ENCODE measurements around the gene PLEK.

PLEK gene

DNA sequence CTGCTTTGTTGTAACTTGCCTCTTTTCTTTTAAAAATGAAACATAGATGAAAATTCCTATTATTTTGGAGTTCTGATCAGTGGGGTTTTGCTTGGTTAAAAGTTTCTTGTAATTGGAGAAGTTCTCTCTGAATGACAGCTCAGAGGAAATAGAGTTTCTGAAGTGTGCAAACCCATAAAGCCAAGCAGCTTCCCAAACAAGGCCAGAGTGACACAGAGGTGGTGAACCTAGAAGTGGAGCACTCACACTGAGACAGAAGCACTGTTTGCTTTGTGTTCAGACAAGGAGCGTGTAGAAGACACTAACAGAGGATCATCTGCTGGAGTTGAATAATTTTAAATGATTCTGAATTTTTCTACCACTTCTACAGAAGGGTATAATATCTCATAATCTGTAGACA is 52.8 kb downstream of the PLEK start:
- DNase-seq (ENCODE audit: extremely low read depth, low read depth) = no peak
- no peak overlapping the region for H3K4me3 ChIP-seq (replicated peaks; ENCODE audit: low read depth, low read length)
- TF ChIP-seq, protein P1, sequence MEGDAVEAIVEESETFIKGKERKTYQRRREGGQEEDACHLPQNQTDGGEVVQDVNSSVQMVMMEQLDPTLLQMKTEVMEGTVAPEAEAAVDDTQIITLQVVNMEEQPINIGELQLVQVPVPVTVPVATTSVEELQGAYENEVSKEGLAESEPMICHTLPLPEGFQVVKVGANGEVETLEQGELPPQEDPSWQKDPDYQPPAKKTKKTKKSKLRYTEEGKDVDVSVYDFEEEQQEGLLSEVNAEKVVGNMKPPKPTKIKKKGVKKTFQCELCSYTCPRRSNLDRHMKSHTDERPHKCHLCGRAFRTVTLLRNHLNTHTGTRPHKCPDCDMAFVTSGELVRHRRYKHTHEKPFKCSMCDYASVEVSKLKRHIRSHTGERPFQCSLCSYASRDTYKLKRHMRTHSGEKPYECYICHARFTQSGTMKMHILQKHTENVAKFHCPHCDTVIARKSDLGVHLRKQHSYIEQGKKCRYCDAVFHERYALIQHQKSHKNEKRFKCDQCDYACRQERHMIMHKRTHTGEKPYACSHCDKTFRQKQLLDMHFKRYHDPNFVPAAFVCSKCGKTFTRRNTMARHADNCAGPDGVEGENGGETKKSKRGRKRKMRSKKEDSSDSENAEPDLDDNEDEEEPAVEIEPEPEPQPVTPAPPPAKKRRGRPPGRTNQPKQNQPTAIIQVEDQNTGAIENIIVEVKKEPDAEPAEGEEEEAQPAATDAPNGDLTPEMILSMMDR (IDR thresholded peaks at IDR 0.05; ENCODE audit: low read depth, low read length, missing control alignments) = no peak

DNA sequence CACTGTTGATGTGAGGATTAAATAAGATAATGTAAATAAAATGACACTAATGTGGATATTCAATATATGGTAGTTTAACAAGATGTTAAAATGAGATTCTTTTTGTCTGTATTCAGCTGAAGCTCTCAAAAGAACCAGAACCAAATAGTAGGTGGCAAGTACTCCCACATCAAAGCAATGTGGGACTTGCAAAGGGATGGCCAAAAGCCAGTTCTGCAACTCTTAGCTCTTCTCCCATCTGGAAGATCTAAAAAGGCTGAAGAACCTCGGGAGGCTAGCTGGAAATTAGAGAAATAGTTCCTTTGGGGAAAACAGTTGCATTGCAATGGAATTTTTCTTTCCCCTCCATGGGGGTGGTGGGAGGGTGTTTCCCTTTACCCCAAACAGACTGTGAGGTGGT is 53.3 kb downstream of the PLEK start:
- TF ChIP-seq, protein P1 (IDR thresholded peaks at IDR 0.05; ENCODE audit: low read depth, low read length, missing control alignments) = no peak
- no peak for DNase-seq (ENCODE audit: extremely low read depth, low read depth)
- no peak overlapping the region for H3K4me3 ChIP-seq (replicated peaks; ENCODE audit: low read depth, low read length)

GRCh38 chr2:68418855-68419254 is 53.8 kb downstream of the PLEK start:
- TF ChIP-seq, protein P1 (IDR thresholded peaks at IDR 0.05; ENCODE audit: low read depth, low read length, missing control alignments) = no peak
- no peak overlapping the region for H3K4me3 ChIP-seq (replicated peaks; ENCODE audit: low read depth, low read length)
- DNase-seq (ENCODE audit: extremely low read depth, low read depth) = no peak

DNA sequence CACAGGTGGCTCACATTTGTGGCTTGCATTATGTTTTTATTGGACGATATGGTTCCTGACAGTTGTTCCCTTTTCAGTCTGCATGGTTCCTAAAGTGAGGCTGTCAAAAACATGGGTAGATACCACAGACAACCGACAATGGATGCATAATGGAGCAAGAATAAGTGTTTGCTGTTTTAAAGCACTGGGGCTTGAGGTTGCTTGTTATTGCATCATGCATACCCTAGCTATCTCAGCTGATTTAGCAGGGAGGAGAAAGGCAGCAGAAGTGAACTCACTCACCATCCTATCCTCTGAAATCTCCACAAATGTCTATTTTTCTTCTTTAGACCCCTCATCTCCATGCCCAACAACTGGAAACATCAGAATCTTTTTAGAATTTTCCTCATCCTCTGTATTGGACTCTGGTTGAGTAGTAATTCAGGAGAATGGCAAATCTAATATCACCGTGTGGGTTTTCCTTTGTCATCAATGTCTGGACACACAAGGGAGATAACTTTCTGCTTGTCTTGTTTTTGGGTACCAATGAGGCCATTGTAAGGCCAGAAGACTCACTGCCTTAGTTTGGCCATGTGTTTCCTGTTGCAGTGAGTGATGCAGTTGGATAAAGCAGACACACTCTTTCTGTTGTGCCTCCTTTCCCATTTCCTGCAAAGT is 55.3 kb downstream of the PLEK start:
- no peak overlapping the region for H3K4me3 ChIP-seq (replicated peaks; ENCODE audit: low read depth, low read length)
- DNase-seq (ENCODE audit: extremely low read depth, low read depth) = no peak
- TF ChIP-seq, protein P1 (IDR thresholded peaks at IDR 0.05; ENCODE audit: low read depth, low read length, missing control alignments) = no peak

GRCh38 chr2:68423966-68424650 is 59.0 kb downstream of the PLEK start:
- no peak overlapping the region for H3K4me3 ChIP-seq (replicated peaks; ENCODE audit: low read depth, low read length)
- TF ChIP-seq, protein P1 (IDR thresholded peaks at IDR 0.05; ENCODE audit: low read depth, low read length, missing control alignments) = no peak
- no peak for DNase-seq (ENCODE audit: extremely low read depth, low read depth)

- TF ChIP-seq, protein P1 (IDR thresholded peaks at IDR 0.05; ENCODE audit: low read depth, low read length, missing control alignments) = no peak
- no peak for DNase-seq (ENCODE audit: extremely low read depth, low read depth)
- no peak overlapping the region for H3K4me3 ChIP-seq (replicated peaks; ENCODE audit: low read depth, low read length)
Measured at GRCh38 chr2:68425503-68425902, 60.4 kb downstream of the PLEK start.
